ENCODE measurements around the gene KSR1. TPM values are rescaled to one million over a fixed set of nuclear protein-coding genes. Genes with fewer than 3 reads are reported as not detected.

The KSR1 gene
- total and polyA plus RNA-seq, 2 of the 8 experiments (the other 6 are each of a cell fraction or from before 2014, with no cell fraction given), result 14.1 to 34.7 TPM

GRCh38 chr17:27577121-27577761 lies 121.0 kb downstream of the KSR1 start:
- DNase-seq (ENCODE audit: low read depth in 1 of 2, low spot score in 2 of 2) (peak in 1 of 2 experiments; percentile 52), FAIRE-seq (no peak)
- WGBS, 2 experiments (ENCODE audit: extremely low coverage in 1 of 2, insufficient coverage in 1 of 2, insufficient read length in 1 of 2, insufficient replicate concordance in 2 of 2, low coverage in 1 of 2, low lambda C conversion rate in 2 of 2, missing lambda C conversion rate in 1 of 2), result 86% methylated on average over 19 of the region's 20 CpGs; no CpG with 5 or more reads in 1 of the 2 experiments
- no peak overlapping the region for H2AFZ ChIP-seq (ENCODE audit: low read length)
- POLR2A ChIA-PET (ENCODE audit: partially characterized antibody), result interaction anchor here (0.9 kb wide), 1 partner anchor 16 kb away, joined by 3 read pairs; no protein-coding TSS in a partner anchor
- H2BK12ac ChIP-seq (ENCODE audit: low read depth, low read length), result no peak overlapping the region; the same call in 1 of the 2 replicates
- H2BK5ac ChIP-seq (ENCODE audit: low read depth, low read length), result 0 out of 2 replicates have a peak overlapping the region, but pooled peaks have one; percentile 15
- H3K18ac ChIP-seq (ENCODE audit: extremely low read depth, low read length), result peak overlapping the region; percentile 9; the same call in 1 of the 2 replicates
- CTCF ChIA-PET (ENCODE audit: partially characterized antibody), result interaction anchor here (0.6 to 6.8 kb wide), 13 partner anchors 9 to 195 kb away, joined by 3 to 55 read pairs (median 3); no protein-coding TSS in a partner anchor
- H3K14ac ChIP-seq (ENCODE audit: insufficient read length), result no peak overlapping the region
- no peaks in the 10 kb centered on the region for H3K36me3 ChIP-seq (ENCODE audit: control insufficient read depth in 2 of 4, insufficient read depth in 4 of 4, low read length in 3 of 4)
- H3K9ac ChIP-seq (replicated peaks in 1 of 4; ENCODE audit: extremely low read depth in 1 of 4, low read depth in 3 of 4, low read length in 3 of 4), result no peak overlapping the region
- no peaks in the 10 kb centered on the region for H3K9me3 ChIP-seq (ENCODE audit: insufficient read depth in 2 of 2, low read depth in 1 of 2, low read length in 1 of 2)
- H2BK20ac ChIP-seq (ENCODE audit: low read length), result no peak overlapping the region
- peak overlapping the region; percentile 46 for H4K91ac ChIP-seq (replicated peaks; ENCODE audit: insufficient read length, low read length)
- H3K56ac ChIP-seq (replicated peaks; ENCODE audit: insufficient read length, low read depth, low read length), result no peak overlapping the region
- H3K27me3 ChIP-seq (replicated peaks in 1 of 4; ENCODE audit: control insufficient read depth in 3 of 4, extremely low read depth in 1 of 4, insufficient read depth in 3 of 4, low read length in 3 of 4), result no peaks in the 10 kb centered on the region
- 0 out of 2 replicates have a peak, but pooled peaks cover 2% of the 10 kb centered on the region for H3K79me1 ChIP-seq (ENCODE audit: low read depth, low read length)
- H3K4me2 ChIP-seq (ENCODE audit: insufficient read depth in 1 of 2, low read depth in 2 of 2, low read length in 2 of 2), result no peak overlapping the region
- peaks cover 0 to 16% of the 10 kb centered on the region in 2 experiments; a peak in 1 of 4 replicates for H3K79me2 ChIP-seq (ENCODE audit: control insufficient read depth in 1 of 2, insufficient read depth in 2 of 2, low read length in 2 of 2)
- H4K5ac ChIP-seq (ENCODE audit: insufficient read length, low read depth, low read length), result no peak overlapping the region
- H2AK5ac ChIP-seq (ENCODE audit: low read depth, low read length), result no peak overlapping the region; the same call in 1 of the 2 replicates
- no peak overlapping the region for H3K27ac ChIP-seq (ENCODE audit: low read depth, low read length)
- H4K8ac ChIP-seq (ENCODE audit: extremely low read depth, insufficient read depth, low read length), result no peak overlapping the region
- H2BK15ac ChIP-seq (ENCODE audit: low read length), result no peak overlapping the region
- H3K4me1 ChIP-seq (replicated peaks in 1 of 4; ENCODE audit: control insufficient read depth in 3 of 4, insufficient read depth in 4 of 4, low read length in 3 of 4), result peaks cover 2 to 14% (median 10%) of the 10 kb centered on the region in 4 experiments; a peak in 6 of 7 replicates
- H2BK120ac ChIP-seq (replicated peaks; ENCODE audit: low read depth, low read length), result no peak overlapping the region
- no peaks in the 10 kb centered on the region for H3K23me2 ChIP-seq (ENCODE audit: low read depth, low read length)
- peaks cover 0 to 4% of the 10 kb centered on the region in 2 experiments for H4K20me1 ChIP-seq (replicated peaks in 1 of 2; ENCODE audit: control insufficient read depth in 1 of 2, insufficient read depth in 2 of 2, low read length in 2 of 2)
- H3K4ac ChIP-seq (replicated peaks; ENCODE audit: insufficient read length, low read depth, low read length), result peak overlapping the region; percentile 14
- no peak overlapping the region for H3K23ac ChIP-seq (ENCODE audit: insufficient read length)
- TF ChIP-seq MAX (IDR thresholded peaks at IDR 0.05) (peak; percentile 36; the same call in 1 of the 2 replicates), CTBP2 (IDR thresholded peaks at IDR 0.05; ENCODE audit: borderline replicate concordance, insufficient read depth, insufficient read length, low read length) (no peak)
- no peak overlapping the region for H3K4me3 ChIP-seq (ENCODE audit: extremely low read depth in 1 of 4, insufficient read depth in 2 of 4, low read depth in 3 of 4, low read length in 4 of 4)

All from H1 (cell line).